IMR-90 (cell line): Measurements from ENCODE around the gene SGCE.

Experiments used
- BHLHE40 ChIP-seq: fragments of 150-350 bp; IDR thresholded peaks from 2 replicates; pipeline ENCODE4 v1.6.1; 2016; ENCODE audit warnings: mild to moderate bottlenecking, low read depth, low read length
- CEBPB ChIP-seq: IDR thresholded peaks from 2 replicates; pipeline ENCODE4 v1.6.1; 2012; ENCODE audit warnings: low read depth, low read length, improper control_type of control experiment
- CHD1 ChIP-seq: IDR thresholded peaks from 2 replicates; pipeline ENCODE4 v1.6.1; 2012; ENCODE audit warnings: low read depth, low read length, improper control_type of control experiment
- CTCF ChIP-seq: conservative IDR thresholded peaks from 2 replicates; pipeline ENCODE4 v1.5.1; 2012; ENCODE audit warnings: mild to moderate bottlenecking, low read depth, low read length, improper control_type of control experiment
- MAFK ChIP-seq: IDR thresholded peaks from 2 replicates; pipeline ENCODE4 v1.6.1; 2012; ENCODE audit warnings: low read depth, low read length, improper control_type of control experiment
- MAZ ChIP-seq: IDR thresholded peaks from 2 replicates; pipeline ENCODE4 v1.6.1; 2012; ENCODE audit warnings: low read depth, mild to moderate bottlenecking, low read length, improper control_type of control experiment, moderate library complexity, borderline replicate concordance
- MXI1 ChIP-seq: IDR thresholded peaks from 2 replicates; pipeline ENCODE4 v1.6.1; 2012; ENCODE audit warnings: low read depth, mild to moderate bottlenecking, low read length, moderate library complexity, borderline replicate concordance
- NFE2L2 ChIP-seq: fragments of 150-350 bp; IDR thresholded peaks from 2 replicates; pipeline ENCODE4 v1.6.1; 2016; ENCODE audit warnings: low read depth, mild to moderate bottlenecking, low read length
- POLR2A ChIP-seq: IDR thresholded peaks from 2 replicates; pipeline ENCODE4 v1.6.1; 2012; ENCODE audit warnings: mild to moderate bottlenecking, low read depth, low read length
- RAD21 ChIP-seq: IDR thresholded peaks from 2 replicates; pipeline ENCODE4 v1.6.1; 2012; ENCODE audit warnings: low read length, improper control_type of control experiment
- RCOR1 ChIP-seq: IDR thresholded peaks from 2 replicates; pipeline ENCODE4 v1.6.1; 2012; ENCODE audit warnings: mild to moderate bottlenecking, low read length, improper control_type of control experiment; ENCODE audit not compliant: insufficient replicate concordance
- RFX5 ChIP-seq: IDR thresholded peaks from 2 replicates; pipeline ENCODE4 v1.8.0; 2012; ENCODE audit warnings: low read depth, mild to moderate bottlenecking, low read length, moderate library complexity
- SMC3 ChIP-seq: fragments of 150-350 bp; IDR thresholded peaks from 2 replicates; pipeline ENCODE4 v1.6.1; 2016; ENCODE audit warnings: low read depth, mild to moderate bottlenecking, antibody characterized with exemption, low read length, moderate library complexity
- USF2 ChIP-seq: fragments of 150-350 bp; IDR thresholded peaks from 2 replicates; pipeline ENCODE4 v1.6.1; 2017; ENCODE audit warnings: mild to moderate bottlenecking, antibody characterized with exemption, low read length, low read depth

- TF ChIP-seq POLR2A (no peak), CTCF (no peak), CHD1 (no peak), MAZ (no peak), RAD21 (no peak), MXI1 (no peak), CEBPB (no peak), USF2 (no peak), MAFK (no peak), BHLHE40 (no peak), RFX5 (no peak), RCOR1 (no peak), SMC3 (no peak), NFE2L2 (no peak)
Observed at GRCh38 chr7:94658826-94659225, 2.9 kb upstream of the SGCE start.
